Embryonic facial prominence (tissue), 1 donor: ENCODE measurements around the gene GNPTAB.

Experiments
- DNase-seq: peaks from one replicate; pipeline ENCODE4 v3.0.0-alpha.2; 2016; ENCODE audit errors: extremely low spot score

The GNPTAB gene

DNA sequence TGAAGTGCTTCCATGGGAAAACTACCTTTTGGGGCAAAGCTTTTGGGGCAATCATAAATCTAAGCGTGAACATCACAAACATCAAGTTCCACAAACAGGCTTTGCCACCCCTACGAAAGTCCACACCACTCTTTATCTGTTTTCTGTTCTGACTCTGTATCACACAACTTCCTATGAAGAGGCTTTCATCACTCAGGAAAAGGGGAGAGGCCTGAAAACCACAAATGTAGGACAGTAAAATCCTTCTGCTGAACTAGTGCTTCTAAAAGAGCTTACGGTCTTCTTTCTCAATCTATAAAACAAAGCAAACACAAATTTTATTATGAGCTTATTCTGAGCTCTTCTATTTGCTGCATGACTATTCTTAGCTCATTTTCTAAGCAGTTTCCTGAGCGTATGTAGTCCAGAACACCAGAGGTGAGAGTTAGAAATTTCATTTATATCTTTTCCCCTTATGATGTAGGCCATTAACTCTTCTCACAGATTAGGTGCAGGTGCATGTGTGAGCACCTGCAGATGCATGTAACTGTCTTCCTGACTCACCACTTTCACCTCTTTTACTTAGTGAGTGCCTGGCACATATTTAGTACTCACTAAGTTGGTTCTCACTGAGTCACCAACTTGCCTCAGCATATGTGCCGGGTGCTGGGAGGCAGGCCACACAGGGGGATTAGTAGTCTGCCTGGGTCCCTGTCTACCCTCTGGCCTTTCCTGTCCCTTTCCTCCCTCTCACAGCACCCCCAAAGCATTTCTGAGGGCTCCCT, 58.6 kb downstream of the GNPTAB start:
- DNase-seq = no peak

DNA sequence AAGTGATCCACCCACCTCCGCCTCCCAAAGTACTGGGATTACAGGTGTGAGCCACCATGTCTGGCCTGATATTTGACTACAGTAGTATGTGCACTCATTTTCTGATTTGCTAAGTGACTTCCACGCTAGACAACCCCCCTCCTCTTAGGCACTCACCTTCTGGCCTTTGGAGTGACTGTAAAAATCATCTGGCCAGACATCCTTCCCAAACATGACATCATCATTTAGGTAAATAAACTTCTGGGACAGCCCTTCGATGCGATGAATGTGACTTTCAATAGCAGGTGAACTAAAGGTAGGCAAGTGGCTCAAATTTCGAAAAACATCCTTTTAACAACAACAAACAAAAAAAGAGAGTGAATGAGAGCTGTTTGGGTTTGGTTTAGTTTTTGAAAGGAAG, 60.9 kb downstream of the GNPTAB start:
- no peak for DNase-seq

DNA sequence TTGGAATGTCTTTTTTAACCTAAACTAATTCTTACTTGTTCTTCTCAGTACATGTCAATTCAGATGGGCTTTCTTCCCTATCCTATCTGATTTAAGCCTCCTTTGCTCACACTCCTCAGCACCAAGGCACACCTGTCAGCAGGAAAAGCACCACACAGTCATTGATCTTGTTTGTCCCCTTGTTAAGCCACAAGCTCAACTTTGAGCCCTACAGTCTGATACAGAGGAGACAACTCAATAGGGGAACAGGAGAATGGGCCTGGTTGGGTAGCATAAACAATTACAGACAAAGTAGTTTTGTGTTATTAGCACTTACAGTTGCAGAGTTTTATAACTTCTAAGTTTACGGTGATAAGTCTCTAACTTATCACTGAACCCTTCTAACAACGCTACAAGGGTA, 62.0 kb downstream of the GNPTAB start:
- no peak for DNase-seq

DNA sequence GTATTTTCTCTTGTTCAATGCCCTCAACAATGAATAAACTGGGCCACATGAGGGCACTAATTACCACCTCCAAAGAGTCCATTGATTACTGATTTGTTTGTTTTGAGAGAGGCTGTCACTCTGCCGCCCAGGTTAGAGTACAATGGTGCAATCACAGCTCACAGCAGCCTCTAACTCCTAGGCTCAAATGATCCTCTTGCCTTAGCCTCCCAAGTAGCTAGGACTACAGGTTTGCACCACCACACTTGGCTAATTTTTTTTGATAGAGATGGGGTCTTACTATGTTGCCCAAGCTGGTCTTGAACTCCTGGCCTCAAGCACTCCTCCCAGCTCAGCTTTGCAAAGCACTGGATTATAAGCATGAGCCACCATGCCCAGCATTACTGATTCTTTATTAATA, 63.2 kb downstream of the GNPTAB start:
- no peak for DNase-seq

DNA sequence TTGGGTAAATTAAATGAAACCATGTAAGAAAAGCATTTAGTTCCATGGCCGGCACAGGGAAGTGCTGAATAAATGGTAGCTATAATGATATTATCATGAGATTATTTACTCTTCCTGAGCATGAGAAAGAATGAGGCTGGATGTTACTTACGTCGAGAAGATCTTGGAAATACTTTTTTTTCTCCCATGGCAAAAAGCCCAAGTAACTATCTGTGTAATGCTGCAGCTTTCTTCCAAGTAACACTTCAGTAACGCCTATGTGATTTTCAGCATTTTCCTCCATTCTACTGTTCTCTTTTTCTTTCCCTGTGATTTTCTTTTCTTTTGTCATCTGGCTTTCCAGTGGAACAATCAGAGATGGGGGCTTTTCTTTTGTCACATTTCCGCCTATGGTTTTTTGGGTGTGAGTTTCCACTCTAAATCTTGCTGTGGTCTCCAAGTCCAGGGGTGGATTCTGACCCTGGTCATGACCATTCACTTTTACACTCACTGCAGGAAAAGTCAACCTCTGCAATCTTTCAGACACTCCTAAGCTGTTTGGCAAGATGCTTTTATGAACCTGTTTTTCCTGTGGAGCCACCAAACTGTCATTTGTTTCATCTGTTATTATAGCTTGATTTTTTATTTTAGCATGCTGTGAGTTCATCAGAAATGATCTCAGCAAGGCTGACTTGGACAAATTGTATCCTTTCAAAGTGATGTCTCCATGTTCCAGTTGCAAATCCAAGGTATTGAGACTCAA, 66.5 kb downstream of the GNPTAB start:
- DNase-seq = no peak

DNA sequence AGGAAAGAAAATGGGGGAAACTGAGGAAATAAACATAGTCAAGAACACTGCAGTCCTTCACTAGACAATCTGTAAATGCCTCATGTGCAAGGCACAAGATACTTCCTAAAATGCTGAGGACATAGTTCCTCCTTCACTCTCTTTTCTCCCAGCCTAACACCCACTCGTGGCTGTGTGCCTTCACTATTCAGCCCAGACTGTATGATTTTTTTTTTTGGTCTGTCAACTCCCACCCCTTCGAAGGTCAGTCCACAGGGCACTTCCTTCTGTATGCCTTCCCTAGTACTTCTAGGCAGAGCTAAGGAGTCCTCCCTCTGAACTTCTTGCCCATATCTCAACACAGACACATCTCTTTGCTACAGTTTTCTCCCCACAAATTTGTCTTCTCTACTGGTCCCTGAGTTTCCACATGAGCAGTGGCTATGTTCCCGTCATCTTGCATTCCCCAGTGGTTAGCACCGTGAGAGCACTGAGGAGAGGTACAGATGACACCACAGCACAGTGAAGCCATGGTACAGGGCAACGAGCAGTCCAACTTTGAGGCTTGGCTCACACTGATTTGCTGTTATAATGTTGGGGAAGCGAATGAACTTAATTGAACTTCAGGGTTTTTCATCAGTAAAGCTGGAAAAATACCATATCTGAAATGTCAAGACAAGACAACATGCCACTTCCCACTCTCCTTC, 67.4 kb downstream of the GNPTAB start:
- no peak for DNase-seq

DNA sequence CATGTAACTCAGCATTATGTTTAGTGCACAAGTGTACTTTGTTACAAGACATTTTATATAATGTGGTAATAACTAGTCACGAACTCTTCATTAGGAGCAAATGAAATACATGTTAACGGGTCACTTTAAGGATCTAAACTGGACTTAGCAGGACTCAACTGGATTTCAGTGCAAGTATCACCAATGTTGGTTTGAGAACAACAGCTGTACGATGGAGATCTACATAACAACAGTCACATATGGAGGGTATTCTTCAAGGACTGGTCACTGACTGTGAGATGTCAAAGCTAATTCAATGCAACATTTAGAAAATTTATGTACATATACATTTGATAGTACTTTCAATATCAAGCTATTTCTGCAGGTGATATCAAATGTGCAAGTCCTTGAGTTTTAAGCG, 69.0 kb downstream of the GNPTAB start:
- DNase-seq = no peak

DNA sequence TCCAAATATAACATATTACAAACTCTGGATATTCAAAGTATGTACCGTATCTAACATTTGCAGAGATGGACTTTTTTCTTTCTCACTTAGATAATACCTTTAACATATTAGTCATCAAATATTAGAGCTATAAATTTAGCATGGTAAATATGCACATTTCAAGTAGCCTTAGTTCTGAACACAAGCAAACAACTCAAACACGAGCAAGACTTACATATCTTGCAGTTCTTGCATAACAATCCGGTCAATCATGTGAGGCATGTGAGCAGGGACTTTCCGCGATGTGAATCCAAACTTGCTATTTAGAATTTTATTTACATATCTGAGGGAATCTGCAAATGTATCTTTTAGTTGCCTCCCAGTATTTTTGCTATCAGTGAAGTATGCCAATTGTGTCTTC, 69.4 kb downstream of the GNPTAB start:
- DNase-seq = no peak

DNA sequence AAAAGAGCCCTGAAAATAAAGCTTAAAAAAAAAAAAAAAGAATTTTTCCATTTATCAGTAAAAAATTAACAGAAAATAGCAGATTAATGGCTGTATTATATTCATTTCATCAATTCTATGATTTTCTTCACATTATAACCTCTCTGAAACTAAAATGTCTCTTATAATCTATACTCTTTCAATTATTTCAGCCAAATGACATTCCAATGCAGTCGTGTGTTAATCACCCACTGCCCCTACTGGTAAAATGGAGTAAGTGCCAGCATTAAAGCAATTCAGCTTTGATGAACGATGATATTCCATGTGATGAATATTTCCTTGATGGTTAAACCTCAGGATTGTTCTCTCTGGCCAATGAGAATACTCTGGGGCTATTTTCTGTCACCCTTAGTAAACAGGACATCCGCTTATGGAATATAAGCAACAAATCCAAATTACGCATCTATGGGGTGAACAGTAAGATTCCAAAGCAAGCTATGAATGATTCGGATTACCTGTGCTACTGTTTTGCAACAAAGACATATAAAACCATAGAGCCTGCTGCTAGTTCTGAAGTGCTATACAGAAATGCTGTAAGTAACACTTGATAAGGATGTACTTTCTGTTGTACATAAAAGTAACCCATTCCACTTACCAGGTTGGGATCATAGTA, 71.2 kb downstream of the GNPTAB start:
- no peak for DNase-seq

DNA sequence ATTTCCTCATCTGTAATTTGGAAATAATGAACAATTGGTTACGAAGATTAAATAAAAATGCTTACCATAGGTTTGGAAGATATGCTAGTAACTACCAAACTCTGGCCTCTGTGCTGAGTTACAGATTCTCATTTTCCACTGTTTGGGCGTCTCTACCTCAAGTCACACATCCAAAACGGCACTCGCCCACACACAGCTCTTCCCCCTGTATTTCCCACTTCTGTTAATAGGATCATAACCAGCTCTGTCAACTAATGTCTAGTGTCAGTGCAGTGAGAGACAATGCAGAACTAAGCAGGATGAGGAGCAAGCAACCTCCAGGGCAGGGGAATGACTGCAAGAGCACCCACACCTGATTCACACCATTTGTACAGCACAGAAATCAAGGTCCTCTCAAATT, 80.6 kb downstream of the GNPTAB start:
- no peak for DNase-seq

DNA sequence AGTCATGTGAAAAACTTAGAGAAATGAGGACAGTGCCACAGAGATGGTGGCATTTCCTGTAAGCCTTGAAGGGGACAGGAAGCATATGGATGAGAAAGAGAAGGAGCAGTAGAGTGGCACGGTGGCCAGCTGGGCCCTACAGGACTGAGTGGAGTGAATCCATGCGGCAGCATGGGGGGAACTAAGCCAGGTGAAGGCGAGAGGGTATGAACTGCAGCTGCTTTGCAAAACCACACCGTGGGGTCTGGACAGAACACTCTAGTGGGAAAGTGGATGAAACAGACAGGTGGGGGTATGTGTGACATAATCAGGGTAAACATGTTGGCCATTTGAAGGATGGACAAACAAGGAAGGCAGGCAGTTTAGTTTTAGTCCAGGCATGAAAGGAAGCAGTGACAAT, 81.1 kb downstream of the GNPTAB start:
- no peak for DNase-seq

DNA sequence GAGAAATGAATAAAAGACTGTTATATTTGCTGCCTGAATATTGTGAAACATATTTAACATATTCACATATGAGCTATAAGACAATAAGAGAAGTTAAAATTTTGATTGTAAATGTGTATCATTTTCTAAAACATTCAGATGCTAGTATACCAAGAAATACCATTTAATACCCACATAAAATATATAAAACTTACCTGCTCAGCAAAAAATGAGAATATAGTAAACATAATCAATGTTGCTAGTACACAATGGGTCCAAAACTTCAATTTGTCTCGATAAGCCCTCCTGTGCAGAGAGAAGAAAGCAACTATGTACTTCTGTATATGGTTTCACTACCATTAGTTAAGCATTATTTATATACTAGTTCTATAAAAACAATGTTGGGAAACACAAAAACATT, 81.9 kb downstream of the GNPTAB start:
- no peak for DNase-seq

DNA sequence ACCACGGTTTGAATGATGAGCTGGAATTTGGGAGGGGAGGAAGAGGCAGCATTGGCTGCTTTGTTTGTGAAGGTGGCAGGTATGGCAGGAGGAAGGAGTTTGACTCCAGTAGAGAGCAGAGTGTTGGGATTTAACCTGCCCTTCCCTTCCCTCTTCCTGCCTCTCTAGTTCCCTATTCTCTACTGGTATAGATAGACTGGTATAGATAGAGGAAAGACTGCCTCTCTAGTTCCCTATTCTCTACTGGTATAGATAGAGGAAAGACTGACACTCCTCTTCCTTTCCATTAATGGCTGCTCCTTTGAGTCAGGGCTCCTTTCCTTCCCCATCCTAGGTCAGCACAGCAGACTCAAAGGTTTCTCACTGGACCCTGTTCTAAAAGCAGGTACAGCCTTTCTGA, 83.1 kb downstream of the GNPTAB start:
- DNase-seq = no peak

DNA sequence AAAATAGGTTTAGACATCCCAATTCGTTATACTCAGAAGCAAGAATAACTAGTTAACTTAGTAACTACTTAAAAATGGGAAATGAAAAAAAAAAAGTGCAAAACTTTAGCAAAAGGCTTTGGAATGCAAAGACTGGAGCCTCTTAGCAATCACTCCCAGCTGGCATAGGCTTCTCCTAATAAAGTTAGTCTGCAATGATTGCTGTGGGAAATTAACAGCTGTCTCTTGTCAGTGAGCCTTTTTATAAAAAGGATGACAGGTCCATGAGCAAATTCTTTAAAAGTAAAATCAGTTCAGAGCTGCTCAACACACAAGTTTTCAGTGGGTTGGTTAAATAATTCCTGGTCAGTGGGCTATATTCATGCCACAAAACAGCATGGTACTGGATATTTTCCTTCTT, 84.1 kb downstream of the GNPTAB start:
- DNase-seq = no peak

DNA sequence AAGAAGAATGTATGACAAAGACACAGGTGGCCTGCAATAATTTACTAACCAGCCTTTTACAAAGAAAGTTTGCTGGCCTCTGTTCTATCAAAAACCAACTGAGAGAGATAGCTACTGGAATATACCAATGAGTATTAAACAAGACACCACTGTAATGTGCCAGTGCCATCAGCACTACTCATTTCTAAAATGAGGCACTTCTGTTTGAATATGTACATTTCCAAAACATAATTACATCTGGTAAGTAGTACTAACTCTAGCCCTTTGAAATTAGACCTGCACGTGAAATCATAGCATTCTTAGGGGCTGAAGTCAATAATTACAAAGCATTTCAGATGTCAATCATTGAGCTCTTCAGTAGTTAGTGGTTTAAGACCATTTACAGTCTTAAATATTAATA, 84.6 kb downstream of the GNPTAB start:
- no peak for DNase-seq

DNA sequence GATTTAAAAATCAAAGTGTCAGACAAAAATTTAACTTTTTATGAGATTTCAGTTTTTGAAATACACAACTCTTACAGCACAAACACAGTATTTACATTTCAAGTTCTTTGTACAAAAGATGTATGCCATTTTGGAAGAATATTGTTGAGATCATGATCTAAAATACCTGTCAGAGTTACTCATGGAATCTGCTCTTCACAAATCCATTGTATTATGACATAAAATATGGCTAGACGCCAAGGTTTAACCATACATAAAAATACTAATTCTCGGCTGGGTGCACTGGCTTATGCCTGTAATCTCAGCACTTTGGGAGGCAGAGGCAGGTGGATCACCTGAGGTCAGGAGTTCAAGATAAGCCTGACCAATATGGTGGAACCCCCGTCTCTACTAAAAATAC, 85.3 kb downstream of the GNPTAB start:
- DNase-seq = no peak

DNA sequence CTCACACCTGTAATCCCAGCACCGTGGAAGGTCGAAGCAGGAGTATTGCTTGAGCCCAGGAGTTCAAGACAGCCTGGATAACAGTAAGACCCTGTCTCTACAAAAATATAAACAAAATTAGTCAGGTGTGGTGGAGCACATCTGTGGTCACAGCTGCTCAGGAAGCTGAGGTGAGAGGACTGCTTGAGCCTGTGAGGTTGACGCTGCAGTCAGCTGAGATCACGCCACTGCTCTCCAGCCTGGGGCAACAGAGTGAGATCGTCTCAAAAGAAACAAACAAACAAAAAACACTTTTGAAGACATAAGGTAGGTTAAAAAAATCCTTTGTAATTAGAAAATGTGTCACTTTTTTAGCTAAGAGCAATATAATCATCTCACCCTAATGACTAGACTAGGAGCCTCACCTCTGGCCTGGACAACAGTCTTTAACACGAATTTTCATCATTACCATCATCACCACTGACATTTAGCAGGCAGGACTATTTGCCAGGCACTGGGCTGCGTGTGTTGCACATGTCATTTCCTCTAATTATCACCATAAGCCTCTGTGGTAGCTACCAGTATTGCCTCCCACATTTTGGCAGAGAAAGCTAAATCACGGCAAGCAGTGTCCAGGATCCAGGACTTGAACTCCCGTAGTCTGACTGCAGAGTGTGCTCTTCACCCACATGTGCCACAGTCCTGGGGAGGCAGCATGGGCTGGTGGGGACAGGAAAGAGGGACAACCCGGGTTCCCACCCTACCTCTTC, 86.9 kb downstream of the GNPTAB start:
- DNase-seq = no peak

DNA sequence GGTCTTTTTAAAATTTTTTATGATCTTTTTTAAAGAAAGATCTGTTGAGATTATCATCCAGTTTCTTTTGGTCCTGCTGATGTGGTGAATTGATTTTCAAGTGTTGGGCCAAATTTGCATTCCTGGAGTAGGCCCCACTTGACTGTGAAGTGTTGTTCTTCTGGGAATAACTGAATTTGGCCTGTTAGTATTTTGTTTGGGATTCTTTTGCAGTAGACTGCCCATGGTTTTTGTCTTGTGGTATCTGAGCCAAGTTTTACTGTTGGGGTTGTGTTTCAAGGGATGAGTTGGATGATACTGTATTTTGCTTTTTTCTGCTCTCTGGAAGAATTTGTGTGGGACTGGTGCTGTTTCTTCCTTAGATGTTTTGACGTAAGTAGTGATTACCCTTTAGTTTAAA, 87.5 kb downstream of the GNPTAB start:
- DNase-seq = no peak

DNA sequence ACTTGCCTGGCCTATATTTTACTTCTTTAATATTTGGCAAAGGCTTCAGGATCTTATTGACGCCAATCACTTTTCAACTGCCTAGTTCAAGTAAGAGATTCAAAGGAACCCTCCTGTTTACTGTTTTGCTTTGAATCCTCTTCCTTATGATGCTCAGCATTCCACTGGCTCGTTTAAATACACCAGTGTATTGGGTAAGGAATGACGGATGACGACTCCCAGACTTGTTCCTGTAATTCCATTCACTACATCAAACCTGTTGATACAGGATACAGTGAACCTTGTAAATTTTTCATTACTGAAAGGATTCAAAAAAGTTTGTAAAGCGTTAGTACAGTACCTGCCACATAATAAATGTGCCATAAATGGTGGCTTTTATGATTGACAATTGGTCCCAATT, 89.8 kb downstream of the GNPTAB start:
- no peak for DNase-seq

DNA sequence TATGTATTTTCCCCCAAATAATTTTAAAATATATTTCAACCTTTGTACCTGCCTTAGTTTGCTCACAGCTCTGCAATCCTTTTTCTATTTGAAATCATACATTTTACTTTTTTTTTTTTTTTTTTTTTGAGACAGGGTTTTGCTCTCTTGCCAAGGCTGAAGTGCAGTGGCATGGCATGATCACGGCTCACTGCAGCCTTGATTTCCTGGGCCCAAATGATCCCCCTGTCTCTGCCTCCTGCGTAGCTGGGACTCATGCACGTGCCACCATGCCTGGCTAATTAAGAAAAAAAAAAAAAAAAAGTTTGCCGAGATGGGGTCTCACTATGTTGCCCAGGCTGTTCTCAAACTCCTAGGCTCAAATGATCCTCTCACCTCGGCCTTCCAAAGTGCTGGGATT, 90.2 kb downstream of the GNPTAB start:
- no peak for DNase-seq

DNA sequence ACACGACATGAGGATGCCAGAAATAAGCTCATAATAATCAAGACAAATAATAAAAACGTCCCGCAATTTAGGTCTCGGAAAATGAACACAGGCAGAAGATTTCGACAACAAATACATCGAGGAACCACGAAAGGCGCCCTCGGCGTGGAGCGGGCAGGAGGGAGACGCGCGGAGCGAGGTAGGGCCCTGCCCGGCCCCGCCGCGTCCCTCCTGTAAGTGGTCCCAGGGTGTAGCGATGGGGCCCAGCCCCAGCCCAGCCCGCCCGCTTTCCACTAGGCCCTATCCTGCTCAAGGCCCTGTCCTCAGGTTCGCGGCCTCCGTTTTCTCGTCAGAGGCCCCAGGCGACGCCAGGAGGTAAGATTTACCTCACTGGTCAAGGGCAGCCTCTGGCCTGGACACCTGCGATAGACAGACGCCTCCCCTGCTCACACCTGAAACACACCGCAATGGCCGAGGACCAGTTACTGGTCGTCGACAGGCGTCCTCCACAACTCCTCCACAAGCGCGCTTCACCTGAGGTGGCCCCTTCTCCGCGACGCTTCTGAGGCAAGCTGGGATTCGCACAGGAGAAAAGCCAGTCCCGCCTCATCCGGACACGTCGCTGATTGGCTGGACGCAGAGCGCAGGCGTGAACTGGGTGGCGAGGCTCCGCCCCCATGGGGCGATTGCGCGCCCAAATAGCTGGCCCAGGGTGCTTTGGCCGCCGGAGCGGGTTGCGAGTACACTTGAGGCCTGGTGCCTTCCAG, 91.7 kb downstream of the GNPTAB start, which contains the start of gene SYCP3:
Gene SYCP3 (minus strand): TSS at position 543 of the 746 bp plus-strand sequence. CDS start 1,527 bp downstream, outside the sequence.
- no peak for DNase-seq
